Heart left ventricle (tissue), 13 donors: Measurements from ENCODE around the gene GSPT1.

Experiments
- POLR2A ChIP-seq, 2 donors: fragments of 450-650 bp; IDR thresholded peaks; one replicate each; pipeline ENCODE4 v1.6.1; 2017; ENCODE audit warnings: antibody characterized with exemption in 2 of 2, mild to moderate bottlenecking in 2 of 2, moderate library complexity in 2 of 2
- TF ChIP-seq, protein P1 (sequence below), 12 donors: fragments of 200-600 bp; sonication (generic) in 4 of 12; IDR thresholded peaks; one replicate each; pipeline versions ENCODE4 v1.5.0 to v1.8.0; 2018 to 2022; ENCODE audit warnings: antibody characterized with exemption in 12 of 12, mild to moderate bottlenecking in 5 of 12
- donor health status: ischemic (EF 13 %, LVEDD 7.1; RV severe dilation, severe dysfunction).
- donor health status: DM: no; HTN: yes; CAD: no.
- donor health status: DM: no; HTN: no; CAD: no.
- donor health status: ischemic (EF 25% LVEDD 6.9; RV normal size, moderate dysfunction).
- donor health status: ischemic (EF 25% LVEDD 5.7; RV mildly dilated, moderate dysfunction).
- donor health status: ischemic (EF 35%, LVEDD 5.7; RV mildly dilated, moderate dysfunction).
- donor health status: nonischemic (EF 11% LVEDD 7.7; RV severe dilation, severe dysfunction).
- donor health status: DM: yes; HTN: yes; CAD: no.
- donor health status: PGD.
- donor health status: ischemic (EF 29% LVEDD 5.4; RV normal size, mild dysfunction).
- donor health status: nonischemic (EF 23%, LVEDD 6.1; RV moderate dilation, normal function).

DNA sequence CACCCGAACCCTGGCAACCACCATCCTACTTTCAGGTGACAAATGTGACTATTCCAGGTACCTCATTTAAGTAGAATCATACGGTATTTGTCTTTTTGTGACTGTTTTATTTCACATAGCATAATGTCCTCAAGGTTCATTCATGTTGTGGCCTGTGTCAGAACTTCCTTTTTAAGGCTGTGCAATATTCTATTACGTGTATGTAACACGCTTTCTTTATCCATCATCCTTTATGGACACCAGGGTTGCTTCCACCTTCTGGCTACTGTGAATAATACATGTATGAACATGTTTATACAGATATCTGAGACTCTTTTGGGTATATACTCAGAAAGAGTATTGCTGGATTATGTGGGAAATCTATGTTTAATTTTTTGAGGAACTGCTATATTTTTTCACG, 35.7 kb downstream of the GSPT1 start:
- TF ChIP-seq, protein P1, sequence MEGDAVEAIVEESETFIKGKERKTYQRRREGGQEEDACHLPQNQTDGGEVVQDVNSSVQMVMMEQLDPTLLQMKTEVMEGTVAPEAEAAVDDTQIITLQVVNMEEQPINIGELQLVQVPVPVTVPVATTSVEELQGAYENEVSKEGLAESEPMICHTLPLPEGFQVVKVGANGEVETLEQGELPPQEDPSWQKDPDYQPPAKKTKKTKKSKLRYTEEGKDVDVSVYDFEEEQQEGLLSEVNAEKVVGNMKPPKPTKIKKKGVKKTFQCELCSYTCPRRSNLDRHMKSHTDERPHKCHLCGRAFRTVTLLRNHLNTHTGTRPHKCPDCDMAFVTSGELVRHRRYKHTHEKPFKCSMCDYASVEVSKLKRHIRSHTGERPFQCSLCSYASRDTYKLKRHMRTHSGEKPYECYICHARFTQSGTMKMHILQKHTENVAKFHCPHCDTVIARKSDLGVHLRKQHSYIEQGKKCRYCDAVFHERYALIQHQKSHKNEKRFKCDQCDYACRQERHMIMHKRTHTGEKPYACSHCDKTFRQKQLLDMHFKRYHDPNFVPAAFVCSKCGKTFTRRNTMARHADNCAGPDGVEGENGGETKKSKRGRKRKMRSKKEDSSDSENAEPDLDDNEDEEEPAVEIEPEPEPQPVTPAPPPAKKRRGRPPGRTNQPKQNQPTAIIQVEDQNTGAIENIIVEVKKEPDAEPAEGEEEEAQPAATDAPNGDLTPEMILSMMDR (IDR thresholded peaks at IDR 0.05), result no peak
- no peak for TF ChIP-seq POLR2A (IDR thresholded peaks at IDR 0.05)
